ENCODE data around the gene C19orf44.

DNA sequence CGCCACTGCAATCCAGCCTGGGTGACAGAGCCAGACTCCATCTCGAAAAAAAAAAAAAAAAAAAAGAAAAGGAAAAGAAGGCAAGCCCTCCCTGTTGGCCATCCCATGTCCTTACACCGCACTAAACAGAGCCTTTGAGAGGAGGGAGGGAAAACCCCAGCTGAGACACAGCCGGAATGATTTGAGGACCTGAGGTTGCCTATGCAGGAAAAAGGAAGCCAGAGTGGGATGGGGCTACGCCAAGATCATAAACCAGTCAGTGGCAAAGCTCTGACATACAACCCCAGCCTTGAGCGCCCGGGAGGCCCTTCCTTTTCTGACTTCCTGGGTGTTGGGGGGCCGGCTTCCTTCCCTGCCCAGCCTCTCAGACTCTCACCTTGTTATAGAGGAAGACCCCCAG lies 58.6 kb downstream of the C19orf44 start:
- TF ChIP-seq, protein P1, sequence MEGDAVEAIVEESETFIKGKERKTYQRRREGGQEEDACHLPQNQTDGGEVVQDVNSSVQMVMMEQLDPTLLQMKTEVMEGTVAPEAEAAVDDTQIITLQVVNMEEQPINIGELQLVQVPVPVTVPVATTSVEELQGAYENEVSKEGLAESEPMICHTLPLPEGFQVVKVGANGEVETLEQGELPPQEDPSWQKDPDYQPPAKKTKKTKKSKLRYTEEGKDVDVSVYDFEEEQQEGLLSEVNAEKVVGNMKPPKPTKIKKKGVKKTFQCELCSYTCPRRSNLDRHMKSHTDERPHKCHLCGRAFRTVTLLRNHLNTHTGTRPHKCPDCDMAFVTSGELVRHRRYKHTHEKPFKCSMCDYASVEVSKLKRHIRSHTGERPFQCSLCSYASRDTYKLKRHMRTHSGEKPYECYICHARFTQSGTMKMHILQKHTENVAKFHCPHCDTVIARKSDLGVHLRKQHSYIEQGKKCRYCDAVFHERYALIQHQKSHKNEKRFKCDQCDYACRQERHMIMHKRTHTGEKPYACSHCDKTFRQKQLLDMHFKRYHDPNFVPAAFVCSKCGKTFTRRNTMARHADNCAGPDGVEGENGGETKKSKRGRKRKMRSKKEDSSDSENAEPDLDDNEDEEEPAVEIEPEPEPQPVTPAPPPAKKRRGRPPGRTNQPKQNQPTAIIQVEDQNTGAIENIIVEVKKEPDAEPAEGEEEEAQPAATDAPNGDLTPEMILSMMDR (IDR thresholded peaks at IDR 0.05) = no peak
- TF ChIP-seq POLR2A (IDR thresholded peaks at IDR 0.05) = no peak
